Panc1 (cell line): Measurements from ENCODE around the gene CDKN2B-AS1.

Experiments
- POLR2AphosphoS5 ChIP-seq: IDR thresholded peaks from 2 replicates; pipeline ENCODE4 v1.6.1; 2012; ENCODE audit warnings: mild to moderate bottlenecking, low read depth, low read length, moderate library complexity
- REST ChIP-seq, 2 experiments: IDR thresholded peaks; 2 replicates each; pipeline ENCODE4 v1.6.1; 2011 to 2012; ENCODE audit warnings: low read depth in 2 of 2, control low read depth in 1 of 2, low read length in 1 of 2, mild to moderate bottlenecking in 1 of 2, moderate library complexity in 1 of 2; ENCODE audit not compliant: insufficient read depth in 1 of 2
- TCF7L2 ChIP-seq: IDR thresholded peaks from 2 replicates; pipeline ENCODE4 v1.6.1; 2011; ENCODE audit warnings: mild to moderate bottlenecking, low read depth, low read length, inconsistent platforms

GRCh38 chr9:21995666-21996398 is 1.2 kb downstream of the CDKN2B-AS1 start:
- TF ChIP-seq POLR2AphosphoS5 (no peak), REST (IDR thresholded peaks at IDR 0.05; ENCODE audit: insufficient read depth in 1 of 2, low read depth in 2 of 2, low read length in 1 of 2) (no peak), TCF7L2 (no peak)
